Loucy (cell line): ENCODE results near the gene KCNMA1.

Source experiments
- CTCF ChIP-seq: fragments of 200-600 bp; sonication (generic); conservative IDR thresholded peaks from 2 replicates; pipeline ENCODE4 v1.5.1; 2014; ENCODE audit warnings: mild to moderate bottlenecking, antibody characterized with exemption, low read length
- EZH2phosphoT487 ChIP-seq: fragments of 200-600 bp; IDR thresholded peaks from 2 replicates; pipeline ENCODE4 v1.6.1; 2018; ENCODE audit warnings: antibody characterized with exemption, mild to moderate bottlenecking, moderate library complexity, borderline replicate concordance

DNA sequence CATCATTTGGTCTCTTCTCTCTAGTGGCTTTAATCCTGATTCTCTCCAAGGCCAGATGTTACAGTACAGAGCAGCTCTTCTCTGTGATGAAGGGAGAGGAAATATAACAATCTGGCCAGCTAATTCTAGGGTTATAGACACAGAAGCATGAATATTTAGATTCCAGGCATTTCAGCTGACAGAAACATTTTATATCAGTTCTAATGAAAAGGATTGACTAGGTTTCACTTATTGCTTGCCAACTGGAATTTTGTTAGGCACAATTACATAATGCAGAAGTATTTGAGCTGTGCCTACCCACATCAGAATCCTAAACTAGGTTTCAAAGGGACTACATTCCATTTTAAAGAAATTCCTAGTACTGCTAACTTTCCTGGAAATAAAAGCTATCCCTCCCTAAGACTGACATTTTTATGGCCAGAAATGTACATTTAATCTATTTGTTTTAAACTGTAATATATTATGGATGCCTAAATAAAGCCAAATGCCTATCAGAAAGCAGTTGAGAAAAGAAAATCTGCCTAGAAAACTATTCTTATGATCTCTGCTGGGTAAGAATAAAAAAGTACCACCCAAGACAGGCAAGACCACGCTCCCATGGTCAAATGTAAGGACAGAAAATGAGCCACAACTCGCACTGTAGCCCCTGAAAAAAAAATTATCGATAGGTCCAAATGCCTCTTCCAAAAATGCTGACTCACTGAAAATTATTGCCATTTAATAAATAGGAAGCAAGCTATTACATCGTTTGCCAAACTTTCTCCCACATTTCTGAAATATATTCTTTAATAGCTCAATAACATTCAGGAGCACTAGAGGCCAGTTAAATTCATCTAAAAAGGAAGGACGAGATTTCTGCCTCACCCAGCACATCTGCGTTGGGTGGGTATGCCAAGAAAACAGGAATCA, 498.1 kb downstream of the KCNMA1 start:
- no peak for TF ChIP-seq CTCF
- TF ChIP-seq EZH2phosphoT487 = no peak
